HFFc6 (cell line): ENCODE results near the gene PIGQ. TPM values are rescaled to one million over a fixed set of nuclear protein-coding genes. Genes with fewer than 3 reads are reported as not detected.
A peak's percentile ranks its signal among the peaks of the same experiment; 100 is the strongest.

Source experiments
- DNase-seq: peaks from one replicate; pipeline ENCODE4 v3.0.0-alpha.2; 2018
- H3K27ac Mint-ChIP-seq: 2 replicates; pipeline ENCODE4 v1.8.0; 2020; ENCODE audit warnings: mild to moderate bottlenecking, mixed read lengths
- H3K27me3 Mint-ChIP-seq: 2 replicates; pipeline ENCODE4 v1.8.0; 2021; ENCODE audit warnings: mild to moderate bottlenecking, moderate library complexity, mixed read lengths; ENCODE audit not compliant: insufficient read depth
- H3K36me3 Mint-ChIP-seq: 2 replicates; pipeline ENCODE4 v1.8.0; 2021; ENCODE audit warnings: low read depth, mixed read lengths
- H3K4me1 Mint-ChIP-seq: 2 replicates; pipeline ENCODE4 v1.8.0; 2020; ENCODE audit warnings: low read depth, mixed read lengths
- H3K4me3 Mint-ChIP-seq: 2 replicates; pipeline ENCODE4 v1.8.0; 2020; ENCODE audit warnings: mild to moderate bottlenecking, moderate library complexity, mixed read lengths
- H3K9me3 Mint-ChIP-seq: 2 replicates; pipeline ENCODE4 v1.8.0; 2020; ENCODE audit warnings: mild to moderate bottlenecking, mixed read lengths
- CTCF ChIP-seq: fragments of 200-600 bp; sonication (generic); IDR thresholded peaks from 2 replicates; pipeline ENCODE4 v1.5.0; 2021; ENCODE audit warnings: antibody characterized with exemption, mild to moderate bottlenecking
- total RNA-seq, 6 experiments: library from RNA; stranded (reverse); fragmentation: NEBNext Ultra II Directional; extraction: Animal tissue kit (Norgen Biotek cat#: 25700); gene quantifications; 2 replicates in 1 of 6; 3 replicates in 5 of 6; pipeline ENCODE4 v1.2.3, GENCODE V29; 2021

PIGQ gene
- total RNA-seq, 6 experiments from 2014 or later: 30.4 to 39.5 (median 35.4) TPM

GRCh38 chr16:523097-523741 is 46.5 kb upstream of the PIGQ start:
- H3K27me3 Mint-ChIP-seq: peaks cover 9% of the 10 kb centered on the region
- no peak overlapping the region; the same call in 1 of the 2 replicates for H3K27ac Mint-ChIP-seq
- TF ChIP-seq CTCF: no peak
- no peaks in the 10 kb centered on the region for H3K9me3 Mint-ChIP-seq
- peaks cover 17% of the 10 kb centered on the region for H3K4me1 Mint-ChIP-seq
- H3K36me3 Mint-ChIP-seq: peaks cover 5% of the 10 kb centered on the region
- DNase-seq: no peak
- H3K4me3 Mint-ChIP-seq: no peak overlapping the region

- no peaks in the 10 kb centered on the region for H3K9me3 Mint-ChIP-seq
- peaks cover 14% of the 10 kb centered on the region for H3K27me3 Mint-ChIP-seq
- H3K36me3 Mint-ChIP-seq: peaks cover 8% of the 10 kb centered on the region
- no peak overlapping the region for H3K4me3 Mint-ChIP-seq
- no peak for DNase-seq
- peaks cover 28% of the 10 kb centered on the region for H3K4me1 Mint-ChIP-seq
- no peak for TF ChIP-seq CTCF
- no peak overlapping the region; the same call in 1 of the 2 replicates for H3K27ac Mint-ChIP-seq
These were observed 45.3 kb upstream of the PIGQ start for GRCh38 chr16:524274-525040.

GRCh38 chr16:525123-525519 is 44.6 kb upstream of the PIGQ start:
- Mint-ChIP-seq H3K4me3 (peak overlapping the region; percentile 91), H3K4me1 (peaks cover 35% of the 10 kb centered on the region), H3K9me3 (no peaks in the 10 kb centered on the region), H3K36me3 (peaks cover 8% of the 10 kb centered on the region), H3K27ac (peak overlapping the region; percentile 96), H3K27me3 (peaks cover 14% of the 10 kb centered on the region)
- TF ChIP-seq CTCF: no peak
- DNase-seq: no peak

- H3K27ac Mint-ChIP-seq: peak overlapping the region; percentile 96
- peaks cover 8% of the 10 kb centered on the region for H3K36me3 Mint-ChIP-seq
- peak; percentile 94 for DNase-seq
- H3K27me3 Mint-ChIP-seq: peaks cover 14% of the 10 kb centered on the region
- H3K4me1 Mint-ChIP-seq: peaks cover 39% of the 10 kb centered on the region
- no peaks in the 10 kb centered on the region for H3K9me3 Mint-ChIP-seq
- TF ChIP-seq CTCF: no peak
- H3K4me3 Mint-ChIP-seq: peak overlapping the region; percentile 91
These were observed 44.1 kb upstream of the PIGQ start for GRCh38 chr16:525520-526180.

- DNase-seq: peak; percentile 41
- TF ChIP-seq CTCF: no peak
- Mint-ChIP-seq H3K36me3 (peaks cover 8% of the 10 kb centered on the region), H3K27me3 (peaks cover 14% of the 10 kb centered on the region), H3K4me1 (peaks cover 39% of the 10 kb centered on the region), H3K9me3 (no peaks in the 10 kb centered on the region), H3K4me3 (peak overlapping the region; percentile 91), H3K27ac (peak overlapping the region; percentile 96)
These were observed 43.4 kb upstream of the PIGQ start for GRCh38 chr16:526181-527014.
